Measurements from ENCODE around the gene PPP1R18. TPM values are rescaled to one million over a fixed set of nuclear protein-coding genes. Genes with fewer than 3 reads are reported as not detected.
"Not testable (repeated sequence)": the region's sequence is repeated elsewhere in the genome, so short reads cannot be mapped to it uniquely, and the experiment has no call there.

Gene PPP1R18
- polyA plus RNA-seq, 3 donors, result 58.5 to 226 (median 78.9) TPM

GRCh38 chr6:30723843-30724741 is 37.6 kb upstream of the PPP1R18 start:
- H3K79me2 ChIP-seq (ENCODE audit: insufficient read depth, low read length), result peaks cover 67% of the 10 kb centered on the region
- not testable (repeated sequence) for DNase-seq; H3K9ac ChIP-seq (ENCODE audit: insufficient read depth, low read length, poor library complexity, severe bottlenecking); H3K4me3 Mint-ChIP-seq; H3K4me2 ChIP-seq (replicated peaks; ENCODE audit: extremely low read depth, low read length, poor library complexity, severe bottlenecking); H3K27ac ChIP-seq (ENCODE audit: low read depth in 1 of 2, low read length in 2 of 2); H3K27me3 ChIP-seq (ENCODE audit: control insufficient read depth in 2 of 2, insufficient read depth in 2 of 2, low read length in 2 of 2); H3K4me3 ChIP-seq (replicated peaks in 1 of 3; ENCODE audit: low read depth in 2 of 3, low read length in 3 of 3); H3K9me3 ChIP-seq (replicated peaks in 1 of 2; ENCODE audit: control insufficient read depth in 1 of 2, insufficient read depth in 1 of 2, low read length in 2 of 2); H3K9me3 Mint-ChIP-seq; H3K27me3 Mint-ChIP-seq (ENCODE audit: low read depth in 3 of 3); H2AFZ ChIP-seq (ENCODE audit: insufficient read depth, low read depth, low read length, poor library complexity, severe bottlenecking)
- H3K4me1 Mint-ChIP-seq, result peaks cover 35% of the 10 kb centered on the region
- peaks cover 38 to 64% of the 10 kb centered on the region in 2 donors for H3K36me3 ChIP-seq (replicated peaks in 1 of 2; ENCODE audit: control insufficient read depth in 1 of 2, insufficient read depth in 2 of 2, low read length in 2 of 2)
- H3K36me3 Mint-ChIP-seq, result peaks cover 39 to 62% of the 10 kb centered on the region in 2 donors
- H3K27ac Mint-ChIP-seq, result peak overlapping the region; percentile 12 to 90 (median 63)
- H3K4me1 ChIP-seq (ENCODE audit: control insufficient read depth in 1 of 2, insufficient read depth in 2 of 2, low read length in 2 of 2), result peaks cover 25 to 41% of the 10 kb centered on the region in 2 donors
- peaks cover 66% of the 10 kb centered on the region for H4K20me1 ChIP-seq (ENCODE audit: insufficient read depth, low read length)
- intact Hi-C loops (cut with micrococcal nuclease), result loop anchor here (5.0 to 10.0 kb wide), 3 partner anchors 107 to 242 kb away; partner anchors contain the start of genes HLA-E (in 1 of the 2), MRPS18B (in 1 of the 2) and PPP1R10 (in 1 of the 2)
- WGBS (ENCODE audit: insufficient coverage), result 88% methylated on average over 12 of the region's 29 CpGs

GRCh38 chr6:30723159-30723842 is 36.9 kb upstream of the PPP1R18 start:
- WGBS (ENCODE audit: insufficient coverage), result 95% methylated on average over 6 of the region's 16 CpGs

More at GRCh38 chr6:30723159-30723842, 36.9 kb upstream of the PPP1R18 start:
- not testable (repeated sequence) for H3K4me3 ChIP-seq (replicated peaks in 1 of 3; ENCODE audit: low read depth in 2 of 3, low read length in 3 of 3); H3K4me2 ChIP-seq (replicated peaks; ENCODE audit: extremely low read depth, low read length, poor library complexity, severe bottlenecking); DNase-seq; H2AFZ ChIP-seq (ENCODE audit: insufficient read depth, low read depth, low read length, poor library complexity, severe bottlenecking); H3K9me3 ChIP-seq (replicated peaks in 1 of 2; ENCODE audit: control insufficient read depth in 1 of 2, insufficient read depth in 1 of 2, low read length in 2 of 2); H3K27me3 ChIP-seq (ENCODE audit: control insufficient read depth in 2 of 2, insufficient read depth in 2 of 2, low read length in 2 of 2); H3K27ac ChIP-seq (ENCODE audit: low read depth in 1 of 2, low read length in 2 of 2); H3K9ac ChIP-seq (ENCODE audit: insufficient read depth, low read length, poor library complexity, severe bottlenecking); H3K9me3 Mint-ChIP-seq; H3K4me3 Mint-ChIP-seq; H3K27me3 Mint-ChIP-seq (ENCODE audit: low read depth in 3 of 3)
- intact Hi-C loops (cut with micrococcal nuclease), result loop anchor here (5.0 to 10.0 kb wide), 3 partner anchors 106 to 241 kb away; partner anchors contain the start of genes HLA-E (in 1 of the 2), MRPS18B (in 1 of the 2) and PPP1R10 (in 1 of the 2)
- peaks cover 64% of the 10 kb centered on the region for H4K20me1 ChIP-seq (ENCODE audit: insufficient read depth, low read length)
- H3K27ac Mint-ChIP-seq, result peak overlapping the region in 6 of 7 donors; percentile 37 to 95 (median 87)
- H3K79me2 ChIP-seq (ENCODE audit: insufficient read depth, low read length), result peaks cover 75% of the 10 kb centered on the region
- H3K36me3 ChIP-seq (replicated peaks in 1 of 2; ENCODE audit: control insufficient read depth in 1 of 2, insufficient read depth in 2 of 2, low read length in 2 of 2), result peaks cover 38 to 57% of the 10 kb centered on the region in 2 donors
- peaks cover 39 to 54% of the 10 kb centered on the region in 2 donors for H3K36me3 Mint-ChIP-seq
- H3K4me1 ChIP-seq (ENCODE audit: control insufficient read depth in 1 of 2, insufficient read depth in 2 of 2, low read length in 2 of 2), result peaks cover 33 to 49% of the 10 kb centered on the region in 2 donors
- H3K4me1 Mint-ChIP-seq, result peaks cover 41% of the 10 kb centered on the region
